HG02642 (cell line): Measurements from ENCODE around the gene FTCDNL1.
A peak's percentile ranks its signal among the peaks of the same experiment; 100 is the strongest.

Source experiments
- ATAC-seq: cut with Tn5 transposase; IDR thresholded peaks from one replicate; pipeline ENCODE4 v1.9.1; 2021; ENCODE audit warnings: mild to moderate bottlenecking; ENCODE audit not compliant: unreplicated experiment, poor library complexity

FTCDNL1 gene

GRCh38 chr2:199850718-199851500, at the start of gene FTCDNL1:
Gene FTCDNL1 (minus strand): TSS chr2:199851192. CDS start chr2:199848962, 2,230 bp downstream.
- ATAC-seq, result peak; percentile 98

- no peak for ATAC-seq
Observed at GRCh38 chr2:199896617-199897016, 45.6 kb upstream of the FTCDNL1 start.

- no peak for ATAC-seq
Observed at GRCh38 chr2:199895406-199895805, 44.4 kb upstream of the FTCDNL1 start.

- no peak for ATAC-seq
Observed at GRCh38 chr2:199883474-199884212, 32.7 kb upstream of the FTCDNL1 start.

- no peak for ATAC-seq
Observed at GRCh38 chr2:199882667-199883066, 31.7 kb upstream of the FTCDNL1 start.

- ATAC-seq, result no peak
Observed at GRCh38 chr2:199875400-199875799, 24.4 kb upstream of the FTCDNL1 start.

GRCh38 chr2:199874209-199874608, 23.2 kb upstream of the FTCDNL1 start:
- ATAC-seq, result no peak

GRCh38 chr2:199870581-199870980, 19.6 kb upstream of the FTCDNL1 start:
- no peak for ATAC-seq

GRCh38 chr2:199869653-199870052, 18.7 kb upstream of the FTCDNL1 start:
- ATAC-seq, result no peak

GRCh38 chr2:199869227-199869541, 18.2 kb upstream of the FTCDNL1 start:
- ATAC-seq, result no peak

GRCh38 chr2:199868431-199869226, 17.6 kb upstream of the FTCDNL1 start:
- ATAC-seq, result no peak

- no peak for ATAC-seq
Observed at GRCh38 chr2:199865905-199866304, 14.9 kb upstream of the FTCDNL1 start.

- no peak for ATAC-seq
Observed at GRCh38 chr2:199862788-199863187, 11.8 kb upstream of the FTCDNL1 start.

GRCh38 chr2:199861132-199861774, 10.3 kb upstream of the FTCDNL1 start:
- no peak for ATAC-seq

- no peak for ATAC-seq
Observed at GRCh38 chr2:199855812-199856211, 4.8 kb upstream of the FTCDNL1 start.

GRCh38 chr2:199851883-199852282, 891 bp upstream of the FTCDNL1 start:
- no peak for ATAC-seq

- no peak for ATAC-seq
Observed at GRCh38 chr2:199851501-199851810, 464 bp upstream of the FTCDNL1 start.

GRCh38 chr2:199850218-199850717, 724 bp downstream of the FTCDNL1 start:
- no peak for ATAC-seq

- ATAC-seq, result no peak
Observed at GRCh38 chr2:199848389-199849130, 2.4 kb downstream of the FTCDNL1 start.
